SK-N-SH (cell line): ENCODE data around the gene CBFA2T2.

Source experiments
- ELF1 ChIP-seq: IDR thresholded peaks from 2 replicates; pipeline ENCODE4 v1.4.0; 2012
- EP300 ChIP-seq, 2 experiments: IDR thresholded peaks; 2 replicates each; pipeline versions ENCODE4 v1.4.0 to v1.6.1; 2012; ENCODE audit warnings: borderline replicate concordance in 1 of 2, low read depth in 1 of 2, low read length in 1 of 2
- NRF1 ChIP-seq: IDR thresholded peaks from 2 replicates; pipeline ENCODE4 v1.6.1; 2012; ENCODE audit warnings: low read depth, mild to moderate bottlenecking, low read length
- RAD21 ChIP-seq: IDR thresholded peaks from 2 replicates; pipeline ENCODE4 v1.6.1; 2012; ENCODE audit warnings: mild to moderate bottlenecking, low read length
- RCOR1 ChIP-seq: fragments of 150-350 bp; IDR thresholded peaks from 2 replicates; pipeline ENCODE4 v1.6.1; 2017; ENCODE audit warnings: antibody characterized with exemption, low read length
- RFX5 ChIP-seq: IDR thresholded peaks from 2 replicates; pipeline ENCODE4 v1.6.1; 2012; ENCODE audit warnings: mild to moderate bottlenecking, improper control_type of control experiment, low read length
- RXRA ChIP-seq: IDR thresholded peaks from 2 replicates; pipeline ENCODE4 v1.4.0; 2012; ENCODE audit warnings: low read depth, mild to moderate bottlenecking, borderline replicate concordance
- SMC3 ChIP-seq: IDR thresholded peaks from 2 replicates; pipeline ENCODE4 v1.6.1; 2012; ENCODE audit warnings: low read depth, low read length, improper control_type of control experiment
- YY1 ChIP-seq: IDR thresholded peaks from 2 replicates; pipeline ENCODE4 v1.4.0; 2012; ENCODE audit warnings: low read depth, mild to moderate bottlenecking
- TF ChIP-seq, protein P1 (sequence below): fragments of 200-600 bp; sonication (generic); IDR thresholded peaks from 2 replicates; pipeline ENCODE4 v1.6.1; 2017; ENCODE audit warnings: antibody characterized with exemption, mild to moderate bottlenecking, moderate library complexity
- TF ChIP-seq, protein P2 (sequence below): IDR thresholded peaks from 2 replicates; pipeline ENCODE4; 2012
- TF ChIP-seq, protein P3 (sequence below): IDR thresholded peaks from 2 replicates; pipeline ENCODE4 v1.4.0; 2012; ENCODE audit warnings: low read depth
- TF ChIP-seq, protein P4 (sequence below): IDR thresholded peaks from 2 replicates; pipeline ENCODE4 v1.6.1; 2012; ENCODE audit warnings: mild to moderate bottlenecking, low read depth, low read length, moderate library complexity

DNA sequence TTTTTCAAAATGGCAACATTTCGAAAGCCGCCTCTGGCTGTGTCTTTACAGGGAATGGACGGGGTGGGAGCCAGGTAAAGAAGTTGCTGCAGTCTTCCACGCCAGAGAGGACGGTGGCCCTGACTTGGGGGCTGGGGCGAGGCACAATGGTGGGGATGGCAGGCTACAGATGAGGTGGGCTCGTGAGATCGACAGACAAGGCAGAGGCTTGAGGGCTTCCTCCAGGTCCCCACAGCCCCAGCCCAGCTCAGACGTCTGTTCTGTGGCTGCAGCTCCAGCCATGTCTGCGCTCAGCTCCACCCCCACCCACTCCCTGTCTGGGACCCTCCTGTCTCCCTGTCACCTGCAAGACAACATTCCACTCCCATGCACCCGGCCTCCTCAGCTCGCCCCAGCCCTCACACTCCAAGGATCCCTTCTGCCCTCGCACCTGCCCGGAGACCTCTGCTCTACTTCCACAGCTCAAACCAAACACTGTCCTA is 164.8 kb downstream of the CBFA2T2 start:
- TF ChIP-seq, protein P1, sequence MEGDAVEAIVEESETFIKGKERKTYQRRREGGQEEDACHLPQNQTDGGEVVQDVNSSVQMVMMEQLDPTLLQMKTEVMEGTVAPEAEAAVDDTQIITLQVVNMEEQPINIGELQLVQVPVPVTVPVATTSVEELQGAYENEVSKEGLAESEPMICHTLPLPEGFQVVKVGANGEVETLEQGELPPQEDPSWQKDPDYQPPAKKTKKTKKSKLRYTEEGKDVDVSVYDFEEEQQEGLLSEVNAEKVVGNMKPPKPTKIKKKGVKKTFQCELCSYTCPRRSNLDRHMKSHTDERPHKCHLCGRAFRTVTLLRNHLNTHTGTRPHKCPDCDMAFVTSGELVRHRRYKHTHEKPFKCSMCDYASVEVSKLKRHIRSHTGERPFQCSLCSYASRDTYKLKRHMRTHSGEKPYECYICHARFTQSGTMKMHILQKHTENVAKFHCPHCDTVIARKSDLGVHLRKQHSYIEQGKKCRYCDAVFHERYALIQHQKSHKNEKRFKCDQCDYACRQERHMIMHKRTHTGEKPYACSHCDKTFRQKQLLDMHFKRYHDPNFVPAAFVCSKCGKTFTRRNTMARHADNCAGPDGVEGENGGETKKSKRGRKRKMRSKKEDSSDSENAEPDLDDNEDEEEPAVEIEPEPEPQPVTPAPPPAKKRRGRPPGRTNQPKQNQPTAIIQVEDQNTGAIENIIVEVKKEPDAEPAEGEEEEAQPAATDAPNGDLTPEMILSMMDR, result no peak
- TF ChIP-seq, protein P2, sequence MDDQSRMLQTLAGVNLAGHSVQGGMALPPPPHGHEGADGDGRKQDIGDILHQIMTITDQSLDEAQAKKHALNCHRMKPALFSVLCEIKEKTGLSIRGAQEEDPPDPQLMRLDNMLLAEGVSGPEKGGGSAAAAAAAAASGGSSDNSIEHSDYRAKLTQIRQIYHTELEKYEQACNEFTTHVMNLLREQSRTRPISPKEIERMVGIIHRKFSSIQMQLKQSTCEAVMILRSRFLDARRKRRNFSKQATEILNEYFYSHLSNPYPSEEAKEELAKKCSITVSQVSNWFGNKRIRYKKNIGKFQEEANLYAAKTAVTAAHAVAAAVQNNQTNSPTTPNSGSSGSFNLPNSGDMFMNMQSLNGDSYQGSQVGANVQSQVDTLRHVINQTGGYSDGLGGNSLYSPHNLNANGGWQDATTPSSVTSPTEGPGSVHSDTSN, result no peak
- TF ChIP-seq ELF1, result no peak
- no peak for TF ChIP-seq RCOR1
- TF ChIP-seq RAD21, result no peak
- TF ChIP-seq NRF1, result no peak
- TF ChIP-seq SMC3, result no peak
- TF ChIP-seq, protein P3, sequence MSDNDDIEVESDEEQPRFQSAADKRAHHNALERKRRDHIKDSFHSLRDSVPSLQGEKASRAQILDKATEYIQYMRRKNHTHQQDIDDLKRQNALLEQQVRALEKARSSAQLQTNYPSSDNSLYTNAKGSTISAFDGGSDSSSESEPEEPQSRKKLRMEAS, result no peak
- TF ChIP-seq, protein P4, sequence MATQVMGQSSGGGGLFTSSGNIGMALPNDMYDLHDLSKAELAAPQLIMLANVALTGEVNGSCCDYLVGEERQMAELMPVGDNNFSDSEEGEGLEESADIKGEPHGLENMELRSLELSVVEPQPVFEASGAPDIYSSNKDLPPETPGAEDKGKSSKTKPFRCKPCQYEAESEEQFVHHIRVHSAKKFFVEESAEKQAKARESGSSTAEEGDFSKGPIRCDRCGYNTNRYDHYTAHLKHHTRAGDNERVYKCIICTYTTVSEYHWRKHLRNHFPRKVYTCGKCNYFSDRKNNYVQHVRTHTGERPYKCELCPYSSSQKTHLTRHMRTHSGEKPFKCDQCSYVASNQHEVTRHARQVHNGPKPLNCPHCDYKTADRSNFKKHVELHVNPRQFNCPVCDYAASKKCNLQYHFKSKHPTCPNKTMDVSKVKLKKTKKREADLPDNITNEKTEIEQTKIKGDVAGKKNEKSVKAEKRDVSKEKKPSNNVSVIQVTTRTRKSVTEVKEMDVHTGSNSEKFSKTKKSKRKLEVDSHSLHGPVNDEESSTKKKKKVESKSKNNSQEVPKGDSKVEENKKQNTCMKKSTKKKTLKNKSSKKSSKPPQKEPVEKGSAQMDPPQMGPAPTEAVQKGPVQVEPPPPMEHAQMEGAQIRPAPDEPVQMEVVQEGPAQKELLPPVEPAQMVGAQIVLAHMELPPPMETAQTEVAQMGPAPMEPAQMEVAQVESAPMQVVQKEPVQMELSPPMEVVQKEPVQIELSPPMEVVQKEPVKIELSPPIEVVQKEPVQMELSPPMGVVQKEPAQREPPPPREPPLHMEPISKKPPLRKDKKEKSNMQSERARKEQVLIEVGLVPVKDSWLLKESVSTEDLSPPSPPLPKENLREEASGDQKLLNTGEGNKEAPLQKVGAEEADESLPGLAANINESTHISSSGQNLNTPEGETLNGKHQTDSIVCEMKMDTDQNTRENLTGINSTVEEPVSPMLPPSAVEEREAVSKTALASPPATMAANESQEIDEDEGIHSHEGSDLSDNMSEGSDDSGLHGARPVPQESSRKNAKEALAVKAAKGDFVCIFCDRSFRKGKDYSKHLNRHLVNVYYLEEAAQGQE, result no peak
- no peak for TF ChIP-seq YY1
- TF ChIP-seq RFX5, result no peak
- TF ChIP-seq RXRA, result no peak
- no peak for TF ChIP-seq EP300 (IDR thresholded peaks at IDR 0.05; ENCODE audit: borderline replicate concordance in 1 of 2, low read depth in 1 of 2, low read length in 1 of 2)
